ENCODE results near the gene LARP6. TPM values are rescaled to one million over a fixed set of nuclear protein-coding genes. Genes with fewer than 3 reads are reported as not detected.

LARP6 gene
- total and polyA plus RNA-seq, 2 experiments from 2014 or later, result 20.0 to 22.4 TPM

DNA sequence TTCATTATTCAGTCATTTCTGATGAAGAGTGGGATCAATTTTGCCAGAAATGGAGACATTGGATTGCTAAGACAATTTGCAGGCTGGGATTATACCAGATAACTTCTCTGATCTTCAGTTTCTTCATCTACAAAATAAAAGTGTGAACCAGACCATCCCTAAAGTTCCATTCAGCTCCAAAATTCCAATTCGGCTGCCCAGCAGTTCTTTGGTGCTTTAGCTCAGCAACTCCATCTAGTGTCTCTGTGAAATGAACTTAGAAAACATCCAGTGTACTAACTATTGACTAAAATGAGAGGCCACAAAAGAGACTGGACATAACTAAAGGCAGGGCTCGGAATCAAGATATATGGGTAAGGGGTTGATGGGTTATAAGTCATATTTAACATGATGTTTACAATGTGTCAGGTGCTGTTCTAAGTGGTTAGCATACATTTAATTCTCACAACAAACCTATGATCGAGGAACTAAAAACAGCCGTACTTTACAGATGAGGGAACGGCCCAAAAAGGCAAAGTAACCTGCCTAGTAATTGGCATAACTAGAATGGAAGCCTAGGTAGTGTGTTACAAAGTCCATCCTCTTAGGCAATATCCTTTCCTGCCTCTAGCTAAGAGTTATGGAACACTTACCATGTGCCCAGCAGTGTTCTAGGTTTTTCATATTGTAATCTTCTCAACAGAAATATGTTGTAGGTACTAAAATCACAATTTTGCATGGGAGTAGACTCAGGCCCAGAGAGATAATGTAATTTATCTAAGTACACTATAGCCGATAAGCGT lies 21.2 kb upstream of the LARP6 start:
- no peak overlapping the region for H3K4me3 Mint-ChIP-seq
- TF ChIP-seq ZNF331 (CRISPR knock-in tag; IDR thresholded peaks at IDR 0.05; ENCODE audit: low read depth) (no peak), ZNF114 (CRISPR knock-in tag; IDR thresholded peaks at IDR 0.05) (no peak), NANOG (IDR thresholded peaks at IDR 0.05; ENCODE audit: borderline replicate concordance) (no peak), JUNB (IDR thresholded peaks at IDR 0.05; ENCODE audit: unreplicated experiment) (no peak), ETS1 (IDR thresholded peaks at IDR 0.05) (no peak), STAT1 (IDR thresholded peaks at IDR 0.05; ENCODE audit: unreplicated experiment) (no peak)
- TF ChIP-seq, protein P1, sequence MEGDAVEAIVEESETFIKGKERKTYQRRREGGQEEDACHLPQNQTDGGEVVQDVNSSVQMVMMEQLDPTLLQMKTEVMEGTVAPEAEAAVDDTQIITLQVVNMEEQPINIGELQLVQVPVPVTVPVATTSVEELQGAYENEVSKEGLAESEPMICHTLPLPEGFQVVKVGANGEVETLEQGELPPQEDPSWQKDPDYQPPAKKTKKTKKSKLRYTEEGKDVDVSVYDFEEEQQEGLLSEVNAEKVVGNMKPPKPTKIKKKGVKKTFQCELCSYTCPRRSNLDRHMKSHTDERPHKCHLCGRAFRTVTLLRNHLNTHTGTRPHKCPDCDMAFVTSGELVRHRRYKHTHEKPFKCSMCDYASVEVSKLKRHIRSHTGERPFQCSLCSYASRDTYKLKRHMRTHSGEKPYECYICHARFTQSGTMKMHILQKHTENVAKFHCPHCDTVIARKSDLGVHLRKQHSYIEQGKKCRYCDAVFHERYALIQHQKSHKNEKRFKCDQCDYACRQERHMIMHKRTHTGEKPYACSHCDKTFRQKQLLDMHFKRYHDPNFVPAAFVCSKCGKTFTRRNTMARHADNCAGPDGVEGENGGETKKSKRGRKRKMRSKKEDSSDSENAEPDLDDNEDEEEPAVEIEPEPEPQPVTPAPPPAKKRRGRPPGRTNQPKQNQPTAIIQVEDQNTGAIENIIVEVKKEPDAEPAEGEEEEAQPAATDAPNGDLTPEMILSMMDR (conservative IDR thresholded peaks at IDR 0.05; ENCODE audit: low read depth in 2 of 2), result peak; percentile 49 to 63
- no peak overlapping the region for H3K4me3 ChIP-seq

GRCh38 chr15:70873232-70874054 lies 19.5 kb upstream of the LARP6 start:
- peaks cover 3% of the 10 kb centered on the region for H3K27me3 Mint-ChIP-seq (ENCODE audit: insufficient read depth, low read depth, poor library complexity)
- no peak for DNase-seq (ENCODE audit: low spot score)
- H3K4me2 ChIP-seq, result no peak overlapping the region
- peaks cover 20% of the 10 kb centered on the region for H3K36me3 Mint-ChIP-seq (ENCODE audit: low read depth)
- peaks cover 2% of the 10 kb centered on the region; the same call in 1 of the 2 replicates for H3K9me2 ChIP-seq (ENCODE audit: insufficient read depth)
- H3F3A ChIP-seq (replicated peaks; ENCODE audit: low read depth), result no peaks in the 10 kb centered on the region
- H3K4me3 ChIP-seq, result no peak overlapping the region
- no peak overlapping the region for H3K27ac ChIP-seq (ENCODE audit: low read depth)
- H3K27me3 ChIP-seq (ENCODE audit: insufficient read depth), result no peaks in the 10 kb centered on the region
- peaks cover 24% of the 10 kb centered on the region for H3K9me3 Mint-ChIP-seq
- no peaks in the 10 kb centered on the region for H3K4me1 ChIP-seq (ENCODE audit: insufficient read depth)
- no peak for ATAC-seq
- no peaks in the 10 kb centered on the region for H3K79me2 ChIP-seq (replicated peaks; ENCODE audit: insufficient read depth)
- H3K4me3 Mint-ChIP-seq, result no peak overlapping the region
- no peaks in the 10 kb centered on the region for H4K20me1 ChIP-seq (replicated peaks; ENCODE audit: insufficient read depth)
- no peak overlapping the region for H2AFZ ChIP-seq
- H3K4me1 Mint-ChIP-seq, result no peaks in the 10 kb centered on the region; the same call in 2 of the 3 replicates
- no peaks in the 10 kb centered on the region for H3K36me3 ChIP-seq (ENCODE audit: insufficient read depth)
- H3K27ac Mint-ChIP-seq, result no peak overlapping the region
- no peak for TF ChIP-seq STAT1 (IDR thresholded peaks at IDR 0.05; ENCODE audit: unreplicated experiment)
- no peak for TF ChIP-seq ZNF331 (CRISPR knock-in tag; IDR thresholded peaks at IDR 0.05; ENCODE audit: low read depth)
- no peak for TF ChIP-seq EZH2phosphoT487 (IDR thresholded peaks at IDR 0.05; ENCODE audit: unreplicated experiment)
- TF ChIP-seq NANOG (IDR thresholded peaks at IDR 0.05; ENCODE audit: borderline replicate concordance), result no peak
- TF ChIP-seq, protein P1 (conservative IDR thresholded peaks at IDR 0.05; ENCODE audit: low read depth in 2 of 2), result no peak
- no peak for TF ChIP-seq JUNB (IDR thresholded peaks at IDR 0.05; ENCODE audit: unreplicated experiment)
- no peak for TF ChIP-seq ZNF114 (CRISPR knock-in tag; IDR thresholded peaks at IDR 0.05)
- no peak for TF ChIP-seq REST (IDR thresholded peaks at IDR 0.05; ENCODE audit: unreplicated experiment)
- TF ChIP-seq CREB1 (CRISPR knock-in tag; IDR thresholded peaks at IDR 0.05; ENCODE audit: low read depth), result no peak

More for the DNA sequence above, 21.2 kb upstream of the LARP6 start:
- Histone ChIP-seq H2AFZ (no peak overlapping the region), H3K4me2 (no peak overlapping the region), H3K36me3 (ENCODE audit: insufficient read depth) (no peaks in the 10 kb centered on the region), H3K27ac (ENCODE audit: low read depth) (no peak overlapping the region), H3F3A (replicated peaks; ENCODE audit: low read depth) (no peaks in the 10 kb centered on the region), H4K20me1 (replicated peaks; ENCODE audit: insufficient read depth) (no peaks in the 10 kb centered on the region), H3K9me2 (ENCODE audit: insufficient read depth) (peaks cover under 1% of the 10 kb centered on the region; the same call in 1 of the 2 replicates), H3K27me3 (ENCODE audit: insufficient read depth) (no peaks in the 10 kb centered on the region), H3K4me1 (ENCODE audit: insufficient read depth) (no peaks in the 10 kb centered on the region), H3K79me2 (replicated peaks; ENCODE audit: insufficient read depth) (no peaks in the 10 kb centered on the region)
- Mint-ChIP-seq H3K9me3 (peaks cover 24% of the 10 kb centered on the region), H3K4me1 (no peaks in the 10 kb centered on the region), H3K27me3 (ENCODE audit: insufficient read depth, low read depth, poor library complexity) (peaks cover 3% of the 10 kb centered on the region), H3K27ac (no peak overlapping the region), H3K36me3 (ENCODE audit: low read depth) (peaks cover 20% of the 10 kb centered on the region)
- peak; percentile 37 for DNase-seq (ENCODE audit: low spot score)
- no peak for ATAC-seq

Data from GM23338 (cell line).